Dedifferentiated amniotic fluid mesenchymal stem cell (primary cell): Measurements from ENCODE around the gene SPDYE9.
"Not testable (repeated sequence)": the region's sequence is repeated elsewhere in the genome, so short reads cannot be mapped to it uniquely, and the experiment has no call there.

Experiments used
- DNase-seq: peaks from one replicate; pipeline ENCODE4 v3.0.0-alpha.2; 2016; ENCODE audit errors: extremely low spot score

SPDYE9 gene, protein sequence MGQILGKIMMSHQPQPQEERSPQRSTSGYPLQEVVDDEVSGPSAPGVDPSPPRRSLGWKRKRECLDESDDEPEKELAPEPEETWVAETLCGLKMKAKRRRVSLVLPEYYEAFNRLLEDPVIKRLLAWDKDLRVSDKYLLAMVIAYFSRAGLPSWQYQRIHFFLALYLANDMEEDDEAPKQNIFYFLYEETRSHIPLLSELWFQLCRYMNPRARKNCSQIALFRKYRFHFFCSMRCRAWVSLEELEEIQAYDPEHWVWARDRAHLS

DNA sequence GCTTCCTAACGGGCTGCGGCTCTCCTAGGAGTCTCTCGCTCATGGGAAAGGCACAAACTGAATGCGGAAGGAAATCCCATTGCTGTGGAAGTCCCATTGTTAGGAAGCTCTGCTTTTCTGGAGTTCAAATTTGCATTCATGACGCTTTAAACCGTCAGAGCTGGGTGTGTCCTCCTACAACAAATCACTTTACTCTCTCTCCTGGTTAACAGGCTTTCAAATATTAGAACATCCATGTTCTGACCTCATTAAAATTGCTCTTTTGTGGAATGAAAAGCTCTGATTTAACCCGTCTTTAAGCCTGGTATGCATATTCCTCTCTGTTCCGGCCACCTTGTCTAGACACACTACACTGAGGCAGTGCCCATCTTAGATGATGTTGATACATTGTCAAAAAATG, at the start of gene SPDYE9:
TSS of gene SPDYE9 (minus strand) at position 101 of the 400 bp plus-strand sequence. CDS start 1,800 bp downstream, outside the sequence.
- not testable (repeated sequence) for DNase-seq

DNA sequence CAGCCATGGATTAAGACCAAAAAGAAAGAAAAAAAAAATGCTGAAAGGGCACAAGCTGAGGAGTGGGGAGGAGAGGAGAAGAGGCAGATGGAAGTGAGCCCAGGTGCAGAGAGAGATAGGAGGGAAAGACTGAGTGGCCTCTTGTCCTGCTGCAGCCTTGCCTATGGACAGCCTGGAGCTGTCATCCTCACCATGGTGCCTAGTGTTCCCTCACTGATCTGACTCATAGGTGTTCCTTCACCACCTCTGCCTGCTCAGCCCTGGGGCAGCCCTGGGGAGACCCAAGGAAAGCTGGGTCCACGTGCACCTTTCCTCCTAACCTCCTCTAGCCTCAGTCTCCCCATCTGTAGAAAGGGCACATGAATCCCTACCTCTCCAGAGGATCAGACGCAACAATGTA, 49.0 kb upstream of the SPDYE9 start:
- not testable (repeated sequence) for DNase-seq

DNA sequence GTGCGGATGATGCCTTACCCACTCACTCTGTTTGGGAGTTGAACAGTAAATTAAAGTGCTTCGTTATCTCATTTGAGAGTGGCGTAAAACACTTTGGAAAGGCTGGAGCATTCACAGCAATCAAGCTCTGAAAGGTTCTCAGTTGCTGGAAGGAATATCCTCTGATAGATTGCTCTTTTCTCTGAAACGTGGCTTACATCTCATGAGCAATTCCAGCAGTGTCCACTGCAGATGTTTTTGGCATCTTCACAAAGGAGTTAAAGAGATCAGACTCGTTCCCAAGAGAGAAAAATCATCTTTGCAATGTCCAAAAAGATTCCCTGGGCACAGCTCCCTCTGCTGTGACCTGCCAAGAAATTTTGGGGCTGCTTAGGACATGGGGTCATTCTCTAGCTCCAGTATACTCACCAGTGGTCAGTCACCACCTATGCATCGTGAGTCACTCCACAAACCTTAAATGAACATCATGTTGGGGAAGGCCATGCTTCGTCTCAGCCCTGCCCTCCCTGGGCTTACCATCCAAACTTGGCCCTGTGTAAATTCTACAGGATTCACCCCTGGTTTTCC, 46.9 kb upstream of the SPDYE9 start:
- not testable (repeated sequence) for DNase-seq

DNA sequence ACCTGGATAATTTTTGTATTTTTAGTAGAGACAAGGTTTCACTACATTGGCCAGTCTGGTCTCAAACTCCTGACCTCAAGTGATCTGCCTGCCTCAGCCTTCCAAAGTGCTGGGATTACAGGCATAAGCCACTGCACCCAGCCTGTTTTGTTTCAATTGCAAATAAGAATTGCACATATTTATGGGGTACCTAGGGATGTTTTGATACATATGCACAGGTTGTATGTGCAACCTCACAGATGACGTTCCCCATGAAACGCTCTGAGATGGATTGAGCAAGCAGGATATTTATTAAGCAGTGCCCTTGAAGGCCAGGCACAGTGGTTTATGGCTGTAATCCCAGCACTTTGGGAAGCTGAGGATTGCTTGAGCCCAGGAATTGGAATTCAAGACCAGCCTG, 44.8 kb upstream of the SPDYE9 start:
- not testable (repeated sequence) for DNase-seq

DNA sequence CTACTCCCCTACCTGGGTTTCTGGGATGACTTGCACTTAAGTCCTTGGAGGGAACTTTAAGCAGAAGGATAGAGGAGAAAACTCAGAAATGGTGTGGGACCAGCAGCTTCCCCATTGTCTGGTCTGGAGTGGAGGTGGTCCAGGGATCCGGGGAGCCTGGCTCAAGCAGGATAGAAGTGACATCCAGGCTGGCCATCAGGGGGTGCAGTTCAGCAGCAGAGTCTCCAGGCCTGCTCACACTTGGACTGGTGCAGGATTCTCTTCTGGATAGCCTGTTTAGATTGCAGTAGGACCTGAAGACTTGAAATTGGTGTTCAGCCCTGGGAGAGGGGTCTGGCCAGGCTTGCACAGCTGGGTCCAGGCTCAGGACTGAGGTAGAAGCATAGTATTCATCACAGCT, 38.3 kb upstream of the SPDYE9 start:
- DNase-seq, result not testable (repeated sequence)

DNA sequence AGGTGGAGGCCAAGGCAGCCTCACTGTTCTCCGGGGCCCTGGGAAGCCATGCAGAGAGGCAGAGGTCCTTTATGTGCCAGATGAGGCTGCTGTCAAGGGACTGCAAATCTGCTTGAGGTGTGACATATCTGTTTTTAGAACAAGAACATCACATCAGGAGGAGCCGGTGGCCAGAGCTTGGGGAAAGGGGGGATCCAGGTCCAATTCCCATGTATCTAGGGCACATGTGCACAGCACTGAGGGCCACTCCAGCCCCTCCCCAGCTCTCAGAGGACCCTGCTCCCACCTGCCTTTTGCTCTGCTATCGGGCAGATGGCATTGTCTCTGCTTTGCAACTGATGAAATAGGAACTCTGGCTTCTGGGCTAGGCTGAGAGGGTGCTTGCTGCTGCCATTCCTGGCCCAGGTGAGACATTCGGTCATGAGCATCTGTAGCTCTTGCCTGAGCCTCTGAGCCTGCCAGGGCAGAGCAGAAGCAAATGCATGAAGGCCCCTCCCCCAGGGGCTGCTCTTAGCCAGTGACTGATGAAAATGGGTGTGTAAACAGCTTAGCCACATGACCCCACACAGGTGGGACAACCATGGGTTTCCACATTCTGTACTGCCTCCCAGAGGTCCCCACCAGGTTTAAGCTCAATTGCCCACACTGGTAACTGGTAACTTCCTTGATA, 37.1 kb upstream of the SPDYE9 start:
- not testable (repeated sequence) for DNase-seq

DNA sequence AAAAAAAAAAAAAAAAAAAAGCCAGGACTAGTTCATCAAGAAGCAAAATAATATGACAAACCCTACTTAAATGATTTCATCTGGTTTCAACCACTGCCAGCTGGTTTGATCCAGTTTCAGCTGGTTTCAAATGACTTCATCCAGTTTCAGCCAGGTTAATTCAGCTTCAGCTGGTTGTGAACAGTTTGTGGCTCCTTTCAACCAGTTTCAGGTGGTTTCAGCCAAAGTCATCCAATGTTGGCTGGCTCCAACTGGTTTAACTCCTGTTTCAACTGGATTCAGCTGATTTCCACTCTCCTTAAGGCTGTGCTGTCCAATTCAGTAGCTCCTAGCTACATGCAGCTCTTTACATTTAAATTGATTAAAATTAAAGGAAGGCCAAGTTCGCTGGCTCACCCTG, 32.3 kb upstream of the SPDYE9 start:
- DNase-seq, result not testable (repeated sequence)

DNA sequence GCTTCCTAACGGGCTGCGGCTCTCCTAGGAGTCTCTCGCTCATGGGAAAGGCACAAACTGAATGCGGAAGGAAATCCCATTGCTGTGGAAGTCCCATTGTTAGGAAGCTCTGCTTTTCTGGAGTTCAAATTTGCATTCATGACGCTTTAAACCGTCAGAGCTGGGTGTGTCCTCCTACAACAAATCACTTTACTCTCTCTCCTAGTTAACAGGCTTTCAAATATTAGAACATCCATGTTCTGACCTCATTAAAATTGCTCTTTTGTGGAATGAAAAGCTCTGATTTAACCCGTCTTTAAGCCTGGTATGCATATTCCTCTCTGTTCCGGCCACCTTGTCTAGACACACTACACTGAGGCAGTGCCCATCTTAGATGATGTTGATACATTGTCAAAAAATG, 28.0 kb downstream of the SPDYE9 start, which contains the start of gene SPDYE11:
TSS of gene SPDYE11 (minus strand) at position 101 of the 400 bp plus-strand sequence. CDS start 1,800 bp downstream, outside the sequence.
- not testable (repeated sequence) for DNase-seq

DNA sequence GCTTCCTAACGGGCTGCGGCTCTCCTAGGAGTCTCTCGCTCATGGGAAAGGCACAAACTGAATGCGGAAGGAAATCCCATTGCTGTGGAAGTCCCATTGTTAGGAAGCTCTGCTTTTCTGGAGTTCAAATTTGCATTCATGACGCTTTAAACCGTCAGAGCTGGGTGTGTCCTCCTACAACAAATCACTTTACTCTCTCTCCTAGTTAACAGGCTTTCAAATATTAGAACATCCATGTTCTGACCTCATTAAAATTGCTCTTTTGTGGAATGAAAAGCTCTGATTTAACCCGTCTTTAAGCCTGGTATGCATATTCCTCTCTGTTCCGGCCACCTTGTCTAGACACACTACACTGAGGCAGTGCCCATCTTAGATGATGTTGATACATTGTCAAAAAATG, 56.2 kb downstream of the SPDYE9 start, which contains the start of gene SPDYE8:
TSS of gene SPDYE8 (minus strand) at position 101 of the 400 bp plus-strand sequence. CDS start 1,800 bp downstream, outside the sequence.
- not testable (repeated sequence) for DNase-seq
